H1 (cell line): ENCODE measurements around the gene ACSF3. TPM values are rescaled to one million over a fixed set of nuclear protein-coding genes. Genes with fewer than 3 reads are reported as not detected.

Experiments
- CTCF ChIA-PET: fragments of 300-600 bp; sonication (Branson Sonifier 250); formaldehyde crosslinking; loops from one replicate; lab custom pipeline; 2021; ENCODE audit not compliant: partially characterized antibody; lab: Charles Lee
- POLR2A ChIA-PET: fragments of 300-600 bp; sonication (Branson Sonifier 250); formaldehyde crosslinking; loops from one replicate; lab custom pipeline; 2021; ENCODE audit warnings: inconsistent platforms; ENCODE audit not compliant: partially characterized antibody; lab: Charles Lee
- DNase-seq, 2 experiments: peaks; one replicate each; pipeline versions ENCODE4 v3.0.0 to v3.0.0-alpha.2; 2010 to 2022; ENCODE audit warnings: low spot score in 2 of 2, low read depth in 1 of 2, mixed read lengths in 1 of 2
- FAIRE-seq: peaks from 2 replicates; lab custom pipeline; 2011; peaks lifted over from hg19 to GRCh38; lab: Jason Lieb, UNC
- H2AFZ ChIP-seq: 2 replicates; pipeline ENCODE4 v1.8.1; 2012; ENCODE audit warnings: low read length, inconsistent platforms
- H2AK5ac ChIP-seq: 2 replicates; pipeline ENCODE4 v1.6.1; 2013; ENCODE audit warnings: low read depth, low read length
- H2BK120ac ChIP-seq: replicated peaks from 2 replicates; pipeline ENCODE3; 2013; ENCODE audit warnings: low read depth, low read length, inconsistent platforms
- H2BK12ac ChIP-seq: 2 replicates; pipeline ENCODE4 v1.6.1; 2013; ENCODE audit warnings: low read depth, low read length
- H2BK15ac ChIP-seq: 2 replicates; pipeline ENCODE4 v1.6.1; 2013; ENCODE audit warnings: low read length
- H2BK20ac ChIP-seq: 2 replicates; pipeline ENCODE4 v1.6.1; 2013; ENCODE audit warnings: low read length
- H2BK5ac ChIP-seq: 2 replicates; pipeline ENCODE4 v1.6.1; 2013; ENCODE audit warnings: low read depth, low read length
- H3K14ac ChIP-seq: 2 replicates; pipeline ENCODE4 v1.6.1; 2013; ENCODE audit warnings: inconsistent platforms; ENCODE audit not compliant: insufficient read length
- H3K18ac ChIP-seq: 2 replicates; pipeline ENCODE4 v1.6.1; 2013; ENCODE audit warnings: low read length; ENCODE audit errors: extremely low read depth
- H3K23ac ChIP-seq: 2 replicates; pipeline ENCODE4 v1.6.1; 2013; ENCODE audit warnings: inconsistent platforms; ENCODE audit not compliant: insufficient read length
- H3K23me2 ChIP-seq: 2 replicates; pipeline ENCODE4 v1.6.1; 2013; ENCODE audit warnings: low read depth, low read length
- H3K27ac ChIP-seq: 2 replicates; pipeline ENCODE4 v1.6.1; 2011; ENCODE audit warnings: low read depth, low read length, inconsistent platforms
- H3K27me3 ChIP-seq, 4 experiments: replicated peaks in 1 of 4; 1 replicate in 1 of 4; 2 replicates in 3 of 4; pipeline versions ENCODE4 v1.6.1 to v1.8.1; 2011 to 2013; ENCODE audit warnings: low read length in 3 of 4, mild to moderate bottlenecking in 3 of 4, inconsistent platforms in 2 of 4, mixed read lengths in 2 of 4, moderate library complexity in 1 of 4; ENCODE audit not compliant: control insufficient read depth in 3 of 4, insufficient read depth in 3 of 4; ENCODE audit errors: extremely low read depth in 1 of 4
- H3K36me3 ChIP-seq, 4 experiments: 2 replicates each; pipeline versions ENCODE4 v1.6.1 to v1.8.1; 2011 to 2013; ENCODE audit warnings: mild to moderate bottlenecking in 4 of 4, low read length in 3 of 4, moderate library complexity in 2 of 4, control low read depth in 1 of 4, inconsistent platforms in 1 of 4; ENCODE audit not compliant: insufficient read depth in 4 of 4, control insufficient read depth in 2 of 4
- H3K4ac ChIP-seq: replicated peaks from 2 replicates; pipeline ENCODE3; 2013; ENCODE audit warnings: low read length, low read depth, mixed read lengths, inconsistent platforms; ENCODE audit not compliant: insufficient read length
- H3K4me1 ChIP-seq, 4 experiments: replicated peaks in 1 of 4; 1 replicate in 1 of 4; 2 replicates in 3 of 4; pipeline versions ENCODE4 v1.6.1 to v1.8.1; 2011 to 2013; ENCODE audit warnings: low read length in 3 of 4, inconsistent platforms in 2 of 4, mixed read lengths in 1 of 4; ENCODE audit not compliant: insufficient read depth in 4 of 4, control insufficient read depth in 3 of 4
- H3K4me2 ChIP-seq, 2 experiments: 2 replicates each; pipeline versions ENCODE4 v1.6.1 to v1.8.1; 2011 to 2013; ENCODE audit warnings: low read depth in 2 of 2, low read length in 2 of 2, control low read depth in 1 of 2, inconsistent platforms in 1 of 2, mild to moderate bottlenecking in 1 of 2; ENCODE audit not compliant: insufficient read depth in 1 of 2
- H3K4me3 ChIP-seq, 4 experiments: fragments of 200-600, 300-600 bp in 1 of 4; sonication (generic), shearing (Covaris generic), sonication (Bioruptor Twin) in 1 of 4; 2 replicates each; pipeline versions ENCODE4 v1.5.1 to v1.8.1; 2011 to 2016; ENCODE audit warnings: low read length in 4 of 4, low read depth in 3 of 4, control low read depth in 2 of 4, inconsistent platforms in 2 of 4, mild to moderate bottlenecking in 2 of 4, mixed read lengths in 1 of 4, moderate library complexity in 1 of 4; ENCODE audit not compliant: insufficient read depth in 2 of 4; ENCODE audit errors: extremely low read depth in 1 of 4
- H3K56ac ChIP-seq: replicated peaks from 2 replicates; pipeline ENCODE3; 2013; ENCODE audit warnings: low read depth, mild to moderate bottlenecking, mixed read lengths, low read length, inconsistent platforms; ENCODE audit not compliant: insufficient read length
- H3K79me1 ChIP-seq: 2 replicates; pipeline ENCODE4 v1.6.1; 2013; ENCODE audit warnings: low read depth, low read length, control low read depth
- H3K79me2 ChIP-seq, 2 experiments: 2 replicates each; pipeline versions ENCODE4 v1.6.1 to v1.8.1; 2012 to 2013; ENCODE audit warnings: low read length in 2 of 2, mild to moderate bottlenecking in 2 of 2, inconsistent platforms in 1 of 2; ENCODE audit not compliant: insufficient read depth in 2 of 2, control insufficient read depth in 1 of 2
- H3K9ac ChIP-seq, 4 experiments: replicated peaks in 1 of 4; 1 replicate in 1 of 4; 2 replicates in 3 of 4; pipeline versions ENCODE4 v1.6.1 to v1.8.1; 2011 to 2013; ENCODE audit warnings: low read depth in 3 of 4, low read length in 3 of 4, control low read depth in 2 of 4, mild to moderate bottlenecking in 2 of 4, moderate library complexity in 2 of 4, inconsistent platforms in 1 of 4; ENCODE audit errors: extremely low read depth in 1 of 4
- H3K9me3 ChIP-seq, 2 experiments: 2 replicates each; pipeline versions ENCODE4 v1.6.1 to v1.8.1; 2012 to 2013; ENCODE audit warnings: mild to moderate bottlenecking in 2 of 2, moderate library complexity in 2 of 2, control low read depth in 1 of 2, inconsistent platforms in 1 of 2, low read depth in 1 of 2, low read length in 1 of 2, mixed read lengths in 1 of 2; ENCODE audit not compliant: insufficient read depth in 2 of 2
- H4K20me1 ChIP-seq, 2 experiments: replicated peaks in 1 of 2; 2 replicates each; pipeline versions ENCODE3 to v1.8.1; 2011 to 2013; ENCODE audit warnings: inconsistent platforms in 2 of 2, low read length in 2 of 2, mild to moderate bottlenecking in 1 of 2; ENCODE audit not compliant: insufficient read depth in 2 of 2, control insufficient read depth in 1 of 2
- H4K5ac ChIP-seq: 2 replicates; pipeline ENCODE4 v1.6.1; 2013; ENCODE audit warnings: low read length, low read depth, mixed read lengths, inconsistent platforms; ENCODE audit not compliant: insufficient read length
- H4K8ac ChIP-seq: 2 replicates; pipeline ENCODE4 v1.8.0; 2013; ENCODE audit warnings: mild to moderate bottlenecking, moderate library complexity, low read length, inconsistent platforms; ENCODE audit not compliant: insufficient read depth; ENCODE audit errors: extremely low read depth
- H4K91ac ChIP-seq: replicated peaks from 2 replicates; pipeline ENCODE3; 2013; ENCODE audit warnings: low read length, mixed read lengths, inconsistent platforms; ENCODE audit not compliant: insufficient read length
- EP300 ChIP-seq, 2 experiments: IDR thresholded peaks; 1 replicate in 1 of 2; 2 replicates in 1 of 2; pipeline ENCODE4 v1.6.1; 2011 to 2012; ENCODE audit warnings: low read depth in 2 of 2, low read length in 2 of 2, mild to moderate bottlenecking in 2 of 2, borderline replicate concordance in 1 of 2, inconsistent platforms in 1 of 2, moderate library complexity in 1 of 2
- POLR2A ChIP-seq, 2 experiments: IDR thresholded peaks; 1 replicate in 1 of 2; 2 replicates in 1 of 2; pipeline ENCODE4 v1.6.1; 2011; ENCODE audit warnings: low read depth in 2 of 2, low read length in 2 of 2, mild to moderate bottlenecking in 2 of 2; ENCODE audit errors: control extremely low read depth in 1 of 2
- SIX5 ChIP-seq: IDR thresholded peaks from 2 replicates; pipeline ENCODE4 v1.6.1; 2011; ENCODE audit warnings: mild to moderate bottlenecking, low read depth, low read length
- TAF1 ChIP-seq: IDR thresholded peaks from 2 replicates; pipeline ENCODE4 v1.6.1; 2011; ENCODE audit warnings: mild to moderate bottlenecking, low read depth, low read length
- WGBS, 2 experiments: shearing (Covaris generic) in 1 of 2; methylation state at CpG; one replicate each; pipeline versions ENCODE4 v1.1.6 to v1.1.7; 2013 to 2015; ENCODE audit warnings: low lambda C conversion rate in 2 of 2, mixed read lengths in 2 of 2, inconsistent platforms in 1 of 2, low coverage in 1 of 2, missing lambda C conversion rate in 1 of 2; ENCODE audit not compliant: insufficient replicate concordance in 2 of 2, insufficient coverage in 1 of 2, insufficient read length in 1 of 2; ENCODE audit errors: extremely low coverage in 1 of 2, missing lambda C conversion rate in 1 of 2; 5-methylcytosine and 5-hydroxymethylcytosine counted together
- polyA plus RNA-seq, 7 experiments: library from polyadenylated mRNA; depleted of rRNA in 3 of 7; stranded (reverse) in 5 of 7; unstranded in 2 of 7; fragments of >200 nt in 5 of 7; fragments of 200-250 nt in 2 of 7; gene quantifications; 1 replicate in 5 of 7; 2 replicates in 1 of 7; 4 replicates in 1 of 7; pipeline versions ENCODE4 v1.2.1 to v1.2.3, GENCODE V29; 2011 to 2013; ENCODE audit warnings: missing spikeins in 2 of 7, mixed read lengths in 2 of 7
- total RNA-seq: library from RNA; stranded (reverse); fragmentation: NEBNext Ultra II Directional; extraction: Animal tissue kit (Norgen Biotek cat#: 25700); gene quantifications from 2 replicates; pipeline ENCODE4 v1.2.1, GENCODE V29; 2021

ACSF3 gene
- total and polyA plus RNA-seq, 2 of the 8 experiments (the other 6 are each of a cell fraction or from before 2014, with no cell fraction given): 15.6 to 22.9 TPM

DNA sequence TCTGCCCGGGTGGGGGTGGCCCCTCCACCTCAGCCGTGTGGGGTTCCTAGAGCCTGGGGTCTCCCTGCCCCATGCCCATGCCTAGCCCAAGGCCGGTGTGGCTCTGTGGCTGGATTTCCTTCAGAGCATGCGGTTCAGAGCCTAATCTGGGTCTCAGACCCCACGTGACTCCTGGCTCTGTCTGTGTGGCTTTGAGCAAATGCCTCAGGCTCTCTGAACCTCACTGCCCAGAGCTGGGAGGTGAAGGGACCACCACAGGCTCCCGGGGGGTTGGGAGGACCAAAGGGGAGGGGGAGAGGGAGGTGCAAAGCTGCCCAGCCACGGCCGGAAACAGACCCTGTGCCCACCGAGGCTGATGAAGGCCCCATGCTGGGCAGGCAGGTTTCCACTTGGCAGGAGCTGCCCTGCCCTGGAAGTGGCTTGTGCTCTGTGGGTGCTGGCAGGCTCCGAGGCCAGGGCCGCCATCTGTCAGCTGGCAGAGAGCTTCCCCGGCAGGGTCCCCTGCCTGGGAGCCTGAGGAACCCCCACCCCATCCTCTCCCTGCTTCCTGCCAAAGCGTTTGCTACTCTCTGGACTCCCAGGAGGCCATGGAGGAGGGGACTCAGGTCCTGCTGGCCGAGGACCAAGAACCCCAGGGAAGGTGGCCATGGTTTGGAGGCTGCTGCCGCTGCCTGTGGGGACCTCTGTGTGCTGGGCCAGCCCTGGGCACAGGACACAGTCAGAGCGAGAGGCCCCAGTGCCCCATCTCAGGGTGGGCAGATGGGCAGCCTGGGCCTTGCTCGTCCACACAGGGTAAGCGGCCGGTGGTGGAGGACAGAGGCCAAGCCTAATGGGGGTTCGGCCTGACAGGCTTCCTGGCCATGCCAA, 81.9 kb downstream of the ACSF3 start:
- Histone ChIP-seq H2BK5ac (peak overlapping the region; percentile 44; the same call in 1 of the 2 replicates), H3K4me3 (no peak overlapping the region), H3K18ac (peak overlapping the region; percentile 19; the same call in 1 of the 2 replicates), H3K79me2 (no peaks in the 10 kb centered on the region), H3K9me3 (no peaks in the 10 kb centered on the region), H4K91ac (no peak overlapping the region), H3K14ac (no peak overlapping the region), H2BK12ac (peak overlapping the region; percentile 80; the same call in 1 of the 2 replicates), H3K23ac (no peak overlapping the region), H3K36me3 (no peaks in the 10 kb centered on the region), H3K4me2 (no peak overlapping the region), H3K27ac (no peak overlapping the region), H3K9ac (no peak overlapping the region), H2BK120ac (no peak overlapping the region), H4K5ac (no peak overlapping the region), H3K4me1 (peaks cover 0 to 22% (median 13%) of the 10 kb centered on the region in 4 experiments; a peak in 6 of 7 replicates), H3K27me3 (peaks cover 0 to 7% (median under 1%) of the 10 kb centered on the region in 4 experiments; a peak in 3 of 7 replicates), H2AFZ (no peak overlapping the region), H3K23me2 (peaks cover 5% of the 10 kb centered on the region), H3K4ac (no peak overlapping the region), H2AK5ac (peak overlapping the region; percentile 93; the same call in 1 of the 2 replicates), H2BK15ac (no peak overlapping the region), H4K8ac (peak overlapping the region; percentile 14; the same call in 1 of the 2 replicates), H3K56ac (no peak overlapping the region), H4K20me1 (peaks cover 0 to 2% of the 10 kb centered on the region in 2 experiments), H3K79me1 (no peaks in the 10 kb centered on the region), H2BK20ac (0 out of 2 replicates have a peak overlapping the region, but pooled peaks have one; percentile 18)
- ChIA-PET CTCF (interaction anchor here (2.0 to 3.0 kb wide), 2 partner anchors 15 to 24 kb away, joined by 4 to 10 read pairs; partner anchors contain the start of gene SLC22A31), POLR2A (no interaction called here)
- WGBS, 2 experiments: 81% methylated on average over 16 of the region's 20 CpGs; no CpG with 5 or more reads in 1 of the 2 experiments
- no peak for TF ChIP-seq EP300 (IDR thresholded peaks at IDR 0.05; ENCODE audit: borderline replicate concordance in 1 of 2, low read depth in 2 of 2, low read length in 2 of 2)
- TF ChIP-seq POLR2A (IDR thresholded peaks at IDR 0.05; ENCODE audit: control extremely low read depth in 1 of 2, low read depth in 2 of 2, low read length in 2 of 2): no peak
- TF ChIP-seq SIX5: no peak
- TF ChIP-seq TAF1: no peak
- FAIRE-seq (no peak), DNase-seq (peak in 1 of 2 experiments; percentile 42)
